SW480 (cell line): ENCODE results near the gene ATF7.

Experiments
- DNase-seq: peaks from one replicate; pipeline ENCODE4 v3.0.0-alpha.2; 2016; ENCODE audit warnings: low spot score

ATF7 gene

GRCh38 chr12:53596920-53597363, 29.2 kb downstream of the ATF7 start:
- no peak for DNase-seq

- DNase-seq = no peak
These were observed 31.1 kb downstream of the ATF7 start for GRCh38 chr12:53594897-53595615.

GRCh38 chr12:53593707-53594106, 32.5 kb downstream of the ATF7 start:
- DNase-seq = no peak

GRCh38 chr12:53593031-53593430, 33.2 kb downstream of the ATF7 start:
- DNase-seq = no peak

GRCh38 chr12:53592426-53592825, 33.8 kb downstream of the ATF7 start:
- DNase-seq = no peak

GRCh38 chr12:53591301-53592206, 34.6 kb downstream of the ATF7 start:
- no peak for DNase-seq

GRCh38 chr12:53590652-53591051, 35.5 kb downstream of the ATF7 start:
- DNase-seq = no peak

- DNase-seq = no peak
These were observed 36.3 kb downstream of the ATF7 start for GRCh38 chr12:53589915-53590314.

- DNase-seq = no peak
These were observed 36.8 kb downstream of the ATF7 start for GRCh38 chr12:53589423-53589822.

GRCh38 chr12:53588123-53588522, 38.1 kb downstream of the ATF7 start:
- DNase-seq = no peak

- no peak for DNase-seq
These were observed 39.4 kb downstream of the ATF7 start for GRCh38 chr12:53586745-53587144.

- no peak for DNase-seq
These were observed 40.6 kb downstream of the ATF7 start for GRCh38 chr12:53585448-53586125.

GRCh38 chr12:53579545-53579955, 46.6 kb downstream of the ATF7 start:
- no peak for DNase-seq

GRCh38 chr12:53578783-53579182, 47.4 kb downstream of the ATF7 start:
- no peak for DNase-seq

- no peak for DNase-seq
These were observed 48.2 kb downstream of the ATF7 start for GRCh38 chr12:53577941-53578352.

- peak; percentile 16 for DNase-seq
These were observed 50.5 kb downstream of the ATF7 start for GRCh38 chr12:53575502-53576249.

- DNase-seq = no peak
These were observed 53.9 kb downstream of the ATF7 start for GRCh38 chr12:53572134-53572758.

GRCh38 chr12:53571295-53571694, 54.9 kb downstream of the ATF7 start:
- DNase-seq = no peak

- no peak for DNase-seq
These were observed 57.2 kb downstream of the ATF7 start for GRCh38 chr12:53568809-53569557.

- no peak for DNase-seq
These were observed 58.0 kb downstream of the ATF7 start for GRCh38 chr12:53567961-53568808.
